HG03103 (cell line): ENCODE data around the gene RBM28.

ENCODE experiments used
- ATAC-seq: cut with Tn5 transposase; IDR thresholded peaks from one replicate; pipeline ENCODE4 v1.9.1; 2021; ENCODE audit warnings: low read depth; ENCODE audit not compliant: unreplicated experiment

RBM28 gene, protein sequence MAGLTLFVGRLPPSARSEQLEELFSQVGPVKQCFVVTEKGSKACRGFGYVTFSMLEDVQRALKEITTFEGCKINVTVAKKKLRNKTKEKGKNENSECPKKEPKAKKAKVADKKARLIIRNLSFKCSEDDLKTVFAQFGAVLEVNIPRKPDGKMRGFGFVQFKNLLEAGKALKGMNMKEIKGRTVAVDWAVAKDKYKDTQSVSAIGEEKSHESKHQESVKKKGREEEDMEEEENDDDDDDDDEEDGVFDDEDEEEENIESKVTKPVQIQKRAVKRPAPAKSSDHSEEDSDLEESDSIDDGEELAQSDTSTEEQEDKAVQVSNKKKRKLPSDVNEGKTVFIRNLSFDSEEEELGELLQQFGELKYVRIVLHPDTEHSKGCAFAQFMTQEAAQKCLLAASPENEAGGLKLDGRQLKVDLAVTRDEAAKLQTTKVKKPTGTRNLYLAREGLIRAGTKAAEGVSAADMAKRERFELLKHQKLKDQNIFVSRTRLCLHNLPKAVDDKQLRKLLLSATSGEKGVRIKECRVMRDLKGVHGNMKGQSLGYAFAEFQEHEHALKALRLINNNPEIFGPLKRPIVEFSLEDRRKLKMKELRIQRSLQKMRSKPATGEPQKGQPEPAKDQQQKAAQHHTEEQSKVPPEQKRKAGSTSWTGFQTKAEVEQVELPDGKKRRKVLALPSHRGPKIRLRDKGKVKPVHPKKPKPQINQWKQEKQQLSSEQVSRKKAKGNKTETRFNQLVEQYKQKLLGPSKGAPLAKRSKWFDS

DNA sequence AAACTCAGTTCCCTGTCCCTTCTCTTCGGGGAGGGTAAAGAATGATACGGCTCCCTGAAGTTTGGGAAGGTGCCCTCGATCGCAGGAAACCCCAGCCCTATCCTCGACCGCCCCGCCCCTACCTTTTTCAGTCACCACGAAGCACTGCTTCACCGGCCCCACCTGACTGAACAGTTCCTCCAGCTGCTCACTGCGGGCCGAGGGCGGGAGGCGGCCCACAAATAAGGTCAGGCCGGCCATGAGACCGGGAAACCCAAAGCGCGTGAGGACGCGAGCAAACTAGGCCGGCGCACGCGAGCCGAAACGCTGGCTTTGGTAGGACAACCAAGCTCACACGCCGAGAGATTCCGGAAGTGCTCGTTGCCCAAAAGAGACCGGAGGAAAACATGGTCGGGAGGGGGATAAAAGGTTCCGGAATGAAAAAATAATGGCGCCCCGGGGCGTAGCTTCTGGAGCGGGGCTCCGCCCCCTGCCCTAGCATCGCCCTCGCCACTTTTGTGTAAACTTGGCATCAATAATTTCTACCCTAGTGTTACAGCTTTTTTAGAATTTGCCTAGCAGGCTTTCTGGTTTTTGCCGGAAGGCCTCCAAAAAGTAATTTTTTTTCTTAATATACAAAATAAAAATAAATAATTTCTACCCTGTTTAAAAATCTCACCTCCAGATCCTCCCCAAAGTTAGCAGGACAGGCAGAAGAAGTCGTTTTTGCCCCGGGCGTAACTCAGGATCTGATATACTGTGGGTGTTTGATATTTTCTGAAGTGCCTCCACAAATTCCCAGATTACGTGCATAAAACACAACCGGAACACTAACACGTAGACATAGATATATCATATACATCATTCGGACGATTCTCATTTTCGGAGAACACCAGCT lies at the start of gene RBM28:
Gene RBM28 (minus strand): TSS at position 355 of the 877 bp plus-strand sequence. CDS start 115 bp downstream, at position 240.
- peak; percentile 91 for ATAC-seq

DNA sequence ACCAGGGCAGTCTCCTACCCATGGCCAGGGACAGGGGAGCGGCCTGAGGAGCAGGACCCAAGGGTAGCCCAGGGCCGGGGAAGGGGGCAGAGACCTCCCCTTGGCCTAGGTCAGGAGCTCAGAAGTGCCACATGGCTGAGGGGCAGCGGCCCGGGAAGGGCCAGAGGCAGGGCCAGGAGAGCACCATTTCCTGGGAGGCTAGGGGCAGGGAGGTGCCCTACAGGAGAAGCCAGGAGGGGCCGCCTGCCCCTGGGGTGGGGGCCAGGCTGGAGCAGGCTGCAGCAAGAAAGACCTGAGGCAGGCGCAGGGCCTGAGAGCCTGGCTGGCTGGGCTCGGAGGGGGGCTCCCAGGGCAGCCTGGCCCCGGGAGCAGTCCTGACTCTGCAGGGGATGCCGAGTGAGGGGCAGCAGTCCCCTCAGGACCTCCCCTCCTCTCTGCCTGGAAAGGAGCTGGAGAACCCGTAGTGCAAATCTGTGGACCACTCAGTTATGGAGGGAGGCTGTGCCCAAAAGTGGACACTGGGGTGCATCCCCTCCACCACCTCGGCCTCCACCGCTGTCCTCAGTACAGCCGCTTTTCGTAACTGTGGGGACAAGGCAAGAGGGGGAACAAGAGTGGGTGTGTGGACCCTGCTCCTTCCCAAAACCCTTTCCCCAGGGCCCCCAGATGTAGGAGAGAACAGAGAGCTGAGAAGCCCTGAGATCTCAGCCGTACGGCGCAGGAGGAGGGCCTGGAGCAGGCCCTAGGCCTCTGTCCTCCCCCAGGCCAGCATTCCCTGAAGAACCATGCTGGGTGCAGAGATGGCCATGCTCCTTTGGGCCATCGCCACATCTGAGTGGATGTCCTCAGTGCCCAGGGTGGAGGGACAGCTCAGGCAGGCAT lies 49.0 kb upstream of the RBM28 start:
- ATAC-seq: no peak

DNA sequence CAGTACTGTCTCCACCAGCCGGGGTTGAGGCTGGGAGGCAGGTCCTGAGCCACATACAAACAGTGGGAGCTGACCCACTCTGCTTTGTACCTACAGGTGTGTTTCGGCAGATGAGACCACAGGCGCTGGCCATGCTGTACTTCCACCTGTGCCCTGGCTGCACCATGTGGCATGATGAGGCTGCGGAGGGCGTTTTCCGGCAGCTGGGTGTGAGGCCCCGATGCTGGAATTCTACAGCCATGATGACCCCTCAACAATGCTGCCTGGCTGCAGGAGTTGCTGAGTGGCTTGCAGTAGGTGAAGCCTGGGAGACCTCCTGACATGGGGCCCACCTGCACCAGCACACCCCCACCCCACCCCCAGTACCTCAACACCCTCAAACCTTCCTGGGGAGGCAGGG lies 48.1 kb upstream of the RBM28 start:
- no peak for ATAC-seq

DNA sequence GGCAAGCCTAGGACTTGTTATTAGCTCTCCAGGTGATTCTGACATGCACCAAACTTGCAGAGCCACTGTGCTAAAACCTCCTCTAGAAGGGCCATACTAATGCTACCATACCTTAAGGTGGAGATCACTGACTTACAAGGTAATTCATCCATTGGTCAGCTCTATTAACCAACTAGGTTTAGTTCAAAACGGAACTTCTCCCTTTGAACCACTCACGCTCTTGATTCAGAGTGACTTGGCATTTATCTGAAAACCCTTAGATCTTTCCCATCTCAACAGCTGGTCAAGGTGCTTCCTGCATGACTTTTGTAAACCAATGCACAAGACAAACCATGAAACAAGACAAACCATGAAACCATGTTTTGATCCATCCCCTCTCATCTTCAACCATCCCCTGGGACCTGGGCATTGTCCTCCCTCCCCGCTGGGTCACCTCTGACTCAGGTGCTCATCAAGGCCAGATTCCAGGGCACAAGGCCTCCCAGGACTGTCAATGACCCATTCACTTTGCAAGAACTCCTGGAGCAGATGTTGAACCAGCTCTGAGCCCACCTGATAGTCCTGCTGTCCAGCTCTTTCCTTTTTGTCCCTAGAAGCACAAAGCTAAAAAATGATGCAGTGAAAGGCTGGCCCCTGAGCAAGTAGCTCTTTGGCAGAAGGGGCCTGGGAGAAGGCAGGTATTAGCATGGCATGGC lies 47.3 kb upstream of the RBM28 start:
- ATAC-seq: no peak

DNA sequence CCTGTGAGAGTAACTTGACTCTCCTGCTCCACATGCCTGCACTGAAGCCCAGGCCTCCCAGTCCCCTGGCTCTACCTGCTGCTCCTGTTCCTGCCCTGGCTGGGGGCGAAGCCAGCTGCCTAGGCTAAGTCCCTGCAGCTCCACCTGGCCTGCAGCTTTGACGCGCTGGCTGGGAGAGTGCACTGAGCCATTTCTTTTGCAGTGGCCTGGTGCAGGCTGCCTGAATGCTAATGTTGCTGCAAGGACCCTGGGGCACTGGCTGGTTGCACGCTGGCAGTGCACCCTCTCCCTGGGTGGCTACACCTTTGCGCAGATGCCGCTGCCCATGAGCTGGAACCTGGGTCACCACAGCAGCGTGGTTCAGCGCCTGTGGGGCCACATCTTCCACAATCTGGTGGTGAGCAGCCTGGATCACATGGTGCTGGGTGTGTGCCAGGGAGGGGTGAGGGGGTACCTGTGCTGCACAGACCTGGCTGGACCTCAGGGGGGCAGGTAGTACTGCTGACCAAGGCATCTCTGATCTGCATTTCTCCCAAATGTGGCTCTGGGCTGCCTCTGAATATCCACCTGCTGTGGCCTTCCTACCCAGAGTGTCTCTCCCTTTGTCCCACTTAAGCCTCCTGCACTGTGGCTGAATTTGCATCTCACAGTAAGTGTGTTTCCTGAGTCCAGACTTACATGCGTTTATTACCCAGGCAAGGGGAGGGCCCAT lies 46.1 kb upstream of the RBM28 start:
- no peak for ATAC-seq

DNA sequence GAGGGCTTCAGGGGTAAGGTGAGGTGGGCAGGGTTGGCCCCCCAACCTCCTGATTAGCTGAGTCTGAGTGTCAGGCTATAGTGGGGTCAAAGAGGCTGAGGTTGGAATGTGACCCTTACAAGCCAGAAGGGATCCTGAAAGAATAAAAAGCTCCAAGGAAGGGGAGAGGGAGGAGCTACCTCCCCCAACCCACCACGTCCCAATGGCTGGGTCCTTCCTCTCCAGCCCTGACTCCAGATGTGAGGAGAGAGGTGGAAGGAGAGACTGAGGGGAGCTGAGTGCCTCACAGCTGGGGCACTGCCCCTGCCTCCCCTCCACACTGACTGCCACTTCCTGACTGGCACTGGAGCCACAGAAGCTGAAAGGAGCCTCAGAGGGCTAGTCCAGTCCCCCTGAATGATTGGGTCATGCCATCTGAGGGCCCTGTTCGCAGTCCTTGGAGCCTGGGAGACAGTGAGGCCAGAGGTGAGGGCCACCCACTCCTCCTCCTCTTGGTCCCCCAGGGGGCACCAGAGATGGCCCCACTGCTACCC lies 45.4 kb upstream of the RBM28 start:
- ATAC-seq: no peak

DNA sequence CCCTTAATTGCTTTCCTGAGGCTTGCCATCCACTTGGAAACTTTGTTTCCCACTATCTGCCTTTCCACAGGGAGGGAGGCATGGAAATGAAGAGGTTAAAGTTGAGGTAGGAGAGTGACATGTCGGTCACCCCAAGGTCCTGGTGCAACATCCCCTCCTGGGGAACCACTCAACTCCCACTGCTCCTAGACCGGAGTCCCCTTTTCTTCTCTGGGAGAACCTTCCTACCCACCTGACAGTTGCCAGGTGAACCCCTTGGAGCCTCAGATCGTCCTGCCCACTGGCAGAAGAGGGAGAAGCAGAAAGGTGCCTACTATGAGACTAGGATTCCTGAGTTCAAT lies 44.4 kb upstream of the RBM28 start:
- ATAC-seq: no peak

DNA sequence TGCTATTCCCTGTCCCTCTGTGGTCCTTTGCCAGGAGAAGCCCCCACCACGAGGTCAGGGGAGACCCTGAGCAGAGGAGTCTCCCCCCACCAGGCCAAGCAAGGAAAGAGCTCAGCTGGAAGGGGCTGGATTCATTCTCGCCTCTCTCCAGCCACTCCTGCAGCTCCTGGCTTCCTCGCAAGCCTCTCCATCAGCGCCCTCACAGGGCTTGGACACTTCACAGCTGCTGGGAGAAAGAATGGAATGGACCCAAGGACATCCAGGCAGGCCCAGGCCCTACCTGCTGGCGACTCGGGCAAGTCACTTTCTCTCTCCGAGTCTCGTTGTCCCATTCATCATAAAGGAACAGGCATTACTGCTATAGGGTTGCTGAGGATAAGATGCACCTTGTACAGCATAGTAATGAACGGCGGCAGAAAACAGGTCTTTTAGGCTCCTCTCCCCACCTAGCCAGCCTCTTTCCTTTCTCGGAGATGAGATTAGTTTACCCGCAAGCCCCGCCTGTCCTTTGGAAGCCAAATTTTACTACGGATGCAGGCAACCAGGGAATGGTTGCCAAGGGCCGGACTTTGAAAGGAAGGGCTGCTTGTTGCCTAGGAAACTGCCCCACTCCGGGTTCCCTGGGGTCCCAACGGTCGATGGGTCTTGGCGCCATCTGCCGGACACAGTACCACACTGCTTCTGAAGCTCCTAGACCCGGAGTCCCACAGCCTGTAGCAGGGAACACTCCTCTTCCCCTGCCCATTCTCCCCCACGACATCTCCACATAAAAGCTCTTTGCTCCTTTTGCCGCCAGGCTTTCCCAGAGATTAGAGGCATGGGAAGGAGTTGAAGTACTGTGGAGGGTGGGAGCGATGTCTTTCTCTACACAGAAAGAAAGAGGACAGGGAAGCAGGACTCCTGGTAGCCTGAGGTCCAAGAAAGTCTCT lies 43.8 kb upstream of the RBM28 start:
- ATAC-seq: peak; percentile 64

DNA sequence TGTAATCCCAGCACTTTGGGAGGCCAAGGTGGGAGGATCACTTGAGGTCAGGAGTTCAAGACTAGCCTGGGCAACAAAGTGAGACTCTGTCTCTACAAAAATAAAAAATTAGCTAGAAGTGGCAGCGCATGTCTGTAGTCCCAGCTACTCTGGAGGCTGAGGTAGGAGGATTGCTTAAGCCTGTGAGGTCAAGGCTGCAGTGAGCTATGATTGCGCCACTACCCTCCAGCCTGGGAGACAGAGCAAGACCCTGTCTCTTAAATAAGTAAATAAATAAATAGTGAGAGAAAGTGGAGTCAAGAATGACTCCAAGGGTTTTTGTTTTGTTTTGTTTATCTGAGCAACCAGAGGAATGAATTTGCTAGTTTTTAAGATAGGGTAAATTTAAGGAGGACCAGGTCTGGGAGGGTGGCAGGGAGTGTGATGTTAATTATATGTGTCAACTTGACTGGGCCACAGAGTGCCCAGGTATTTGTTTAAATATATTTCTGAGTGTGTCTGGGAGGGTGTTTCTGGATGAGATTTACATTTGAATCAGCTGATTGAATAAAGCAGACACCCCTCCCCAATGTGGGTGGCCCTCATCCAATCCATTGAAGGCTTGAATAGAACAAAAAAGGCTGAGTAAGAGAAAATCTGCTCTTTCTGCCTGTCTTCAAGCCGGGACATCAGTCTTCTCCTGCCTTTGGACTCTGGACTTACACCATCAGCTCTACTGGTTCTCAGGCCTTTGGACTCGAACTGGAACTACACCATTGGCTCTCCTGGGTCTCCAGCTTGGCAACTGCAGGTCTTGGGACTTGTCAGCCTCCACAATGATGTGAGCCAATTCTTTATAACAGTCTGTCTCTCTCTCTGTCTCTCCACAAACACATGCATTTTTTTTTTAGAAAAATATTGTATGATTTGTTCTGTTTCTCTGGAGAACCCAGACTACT lies 42.5 kb upstream of the RBM28 start:
- ATAC-seq: no peak

DNA sequence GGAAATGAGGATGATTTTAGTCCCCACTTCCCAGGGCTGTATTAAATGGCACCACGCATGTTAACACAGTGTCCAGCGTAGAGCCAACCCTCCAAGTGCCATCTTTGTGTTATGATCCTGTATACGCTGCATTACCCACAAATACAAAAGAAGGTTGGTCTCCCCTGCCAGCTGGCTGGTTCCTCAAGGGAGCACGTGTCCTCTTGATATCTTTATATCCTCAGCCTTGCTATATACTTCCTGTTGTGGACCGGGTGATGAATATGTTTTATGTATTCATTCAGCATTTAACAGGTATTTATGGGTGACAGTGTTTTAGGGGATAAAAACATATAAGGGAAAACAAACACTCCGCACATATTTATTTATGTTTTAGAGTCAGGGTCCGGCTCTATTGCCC lies 41.0 kb upstream of the RBM28 start:
- ATAC-seq: no peak

DNA sequence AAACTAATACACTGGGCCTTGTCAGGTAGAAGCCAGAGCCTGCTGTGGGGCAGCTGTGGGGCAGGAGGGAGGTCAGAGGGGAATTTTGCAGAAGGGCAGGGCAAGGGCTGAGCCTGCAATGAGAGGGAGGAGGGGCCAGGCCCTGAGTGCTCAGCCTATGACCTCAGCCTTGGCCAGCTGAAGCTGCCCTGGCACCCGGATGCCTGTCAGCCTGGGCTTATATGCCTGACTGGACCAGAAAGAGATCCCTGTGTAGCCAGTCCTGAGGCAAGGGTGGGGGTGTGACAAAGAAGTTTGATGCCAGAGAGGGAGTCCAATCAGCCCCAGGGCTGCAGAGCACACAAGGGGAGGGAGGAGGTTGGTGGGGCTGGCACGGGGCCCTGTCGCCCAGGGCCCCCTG lies 40.1 kb upstream of the RBM28 start:
- ATAC-seq: no peak

DNA sequence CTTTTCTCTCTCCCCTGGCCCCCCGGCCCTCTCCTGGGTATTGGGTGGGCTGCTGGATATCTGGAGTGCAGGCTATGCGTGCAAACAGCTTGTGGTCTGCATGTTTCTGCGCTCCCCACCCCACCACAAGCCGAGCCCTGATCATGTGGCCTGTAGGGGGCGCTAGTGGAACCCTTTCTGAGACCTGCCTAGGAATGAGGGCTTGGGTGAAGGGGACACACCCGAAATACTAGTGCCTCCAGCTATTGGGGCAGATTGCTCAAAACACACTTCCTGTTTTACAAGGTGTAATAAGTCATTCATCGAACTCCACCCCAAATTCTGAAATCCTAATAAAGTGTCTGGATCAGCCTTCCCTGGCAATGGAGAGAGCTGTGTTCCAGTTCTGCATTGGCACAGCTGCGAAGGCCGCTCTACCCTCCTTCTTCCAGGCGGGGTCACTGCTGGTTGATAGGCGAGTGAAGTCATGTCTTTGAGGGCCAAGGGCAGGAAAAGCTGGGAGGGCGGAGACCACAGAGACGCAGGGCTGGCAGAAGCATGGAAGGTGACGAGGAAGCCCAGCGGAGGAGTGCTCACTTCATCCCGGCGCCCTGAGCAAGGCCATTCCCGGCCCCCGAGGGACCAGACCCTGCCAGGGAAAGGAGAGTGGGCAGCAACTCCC lies 37.6 kb upstream of the RBM28 start:
- no peak for ATAC-seq

DNA sequence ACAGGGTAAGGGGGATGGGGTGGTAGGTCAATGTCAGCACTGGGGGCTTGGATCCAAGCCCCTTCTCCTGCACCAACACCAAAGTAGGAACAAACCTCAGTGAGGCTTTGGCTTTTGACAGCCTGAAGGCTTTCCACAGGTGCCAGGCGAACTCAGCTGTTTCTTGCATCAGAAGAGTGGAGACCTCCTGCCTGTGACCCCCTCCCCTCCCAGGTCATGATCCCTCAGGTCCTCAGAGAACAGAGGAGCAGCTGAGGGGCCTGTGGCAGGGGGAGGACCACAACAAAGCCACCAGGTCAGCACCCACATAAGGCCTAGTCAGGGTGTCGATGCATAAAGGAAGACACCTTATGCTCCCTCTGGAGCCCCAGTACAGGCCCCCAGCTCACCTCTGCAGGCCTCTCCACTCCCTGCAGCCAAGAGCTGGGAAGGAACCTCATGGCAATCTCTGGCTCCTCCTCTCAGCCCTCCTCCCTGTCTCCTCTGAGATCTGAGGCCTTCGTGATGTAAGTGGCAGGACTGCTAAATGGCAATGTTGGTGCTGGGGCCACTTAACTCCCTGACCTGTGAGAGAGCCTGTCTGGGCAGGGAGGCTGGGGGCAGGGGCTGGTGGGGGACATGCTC lies 36.9 kb upstream of the RBM28 start:
- no peak for ATAC-seq

DNA sequence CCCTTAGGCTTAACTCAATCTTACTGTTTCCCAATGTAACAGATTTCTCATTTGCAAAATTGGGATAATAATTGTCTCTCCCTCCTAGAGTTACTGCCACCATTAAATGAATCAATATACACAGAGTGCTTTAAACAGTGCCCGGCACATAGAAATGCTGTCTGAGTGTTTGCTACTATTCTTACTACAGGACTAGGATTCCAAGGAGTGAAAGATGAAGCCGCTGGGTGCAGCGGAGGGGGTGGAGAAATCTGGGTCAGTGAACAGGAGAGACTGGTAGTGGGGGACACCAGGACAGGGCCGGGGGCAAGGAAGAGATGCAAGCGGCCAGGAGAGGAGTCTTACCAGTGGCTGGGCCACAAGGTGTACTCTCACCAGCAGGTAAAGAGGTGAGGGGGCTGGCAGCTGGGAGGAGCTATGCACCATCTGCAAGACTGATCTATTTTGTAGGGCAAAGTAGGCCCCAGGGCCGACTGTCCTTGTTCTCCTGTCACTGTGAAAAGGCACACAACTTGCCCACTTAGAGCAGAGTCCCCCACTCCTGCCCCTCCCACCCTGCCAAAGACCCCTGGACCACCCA lies 36.3 kb upstream of the RBM28 start:
- ATAC-seq: no peak

DNA sequence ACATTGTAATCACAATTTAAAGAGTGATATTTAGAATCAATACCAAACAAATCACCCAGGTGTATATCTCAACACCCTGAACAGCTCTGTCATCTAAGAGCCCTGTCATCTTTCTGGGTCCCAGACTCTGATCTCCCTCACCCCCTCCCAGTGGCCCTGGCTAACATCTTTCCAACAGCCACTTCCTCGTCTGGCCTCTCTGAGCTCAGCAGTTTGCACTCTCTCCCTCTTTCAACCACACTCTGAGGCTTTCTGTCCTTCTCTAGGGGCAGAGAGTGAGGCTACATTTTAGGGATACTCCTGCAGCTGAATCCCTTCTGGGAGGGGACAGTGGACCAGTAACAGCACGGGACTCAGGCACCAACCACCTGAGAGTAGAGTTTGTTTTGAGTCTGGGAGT lies 34.9 kb upstream of the RBM28 start:
- no peak for ATAC-seq
